ENCODE data around the gene PGBD5. TPM values are rescaled to one million over a fixed set of nuclear protein-coding genes. Genes with fewer than 3 reads are reported as not detected.

PGBD5 gene
- total and polyA plus RNA-seq, 2 of the 13 experiments (the other 11 are each of a cell fraction or from before 2014, with no cell fraction given): 0.04 to 0.13 TPM

DNA sequence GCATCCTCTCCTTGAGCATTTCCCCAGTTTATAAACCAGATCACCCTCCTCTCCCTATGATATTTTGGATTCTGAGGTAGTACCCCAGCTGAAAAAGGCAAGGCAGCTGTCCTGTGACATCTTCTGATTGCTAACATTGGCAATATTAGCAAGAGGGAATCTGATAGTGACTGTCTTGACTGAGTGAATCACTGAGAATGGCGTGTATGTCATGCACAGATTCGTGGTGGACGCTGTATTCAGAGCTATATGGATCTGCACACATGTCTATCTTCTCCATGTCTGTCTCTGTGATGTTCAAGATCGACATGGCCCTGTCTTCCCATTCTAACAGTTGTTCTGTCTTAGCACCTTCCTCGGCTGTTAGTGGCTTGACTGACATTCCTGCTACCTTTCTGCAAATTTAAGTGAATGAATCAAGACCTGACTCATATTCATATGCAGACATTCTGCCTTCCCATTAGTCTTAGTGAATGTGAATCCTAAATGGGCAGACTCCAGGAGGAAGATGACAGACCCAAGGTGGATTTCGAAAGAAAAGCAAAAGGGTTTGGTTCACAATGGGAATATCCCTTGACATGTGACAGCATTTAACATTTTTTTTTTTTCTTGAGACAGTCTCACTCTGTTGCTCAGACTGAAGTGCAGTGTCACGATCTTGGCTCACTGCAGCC, 97.7 kb downstream of the PGBD5 start:
- no peak overlapping the region for H3K27ac ChIP-seq (ENCODE audit: extremely low read length, insufficient read depth, low read length)
- H3K4me2 ChIP-seq (ENCODE audit: low read depth, low read length): no peak overlapping the region
- intact Hi-C loops (cut with micrococcal nuclease; ENCODE audit: unreplicated experiment) (no loop called here), in situ Hi-C loops (cut with HindIII; ENCODE audit: extremely low pct_ligation_motif_present, low pct_unique_long_range_greater_than_20kb) (no loop called here)
- no TSS peak for BruUV-seq (replicated peaks)
- H4K20me1 ChIP-seq (ENCODE audit: insufficient read depth, low read length): no peaks in the 10 kb centered on the region
- no peak overlapping the region for H3K4me3 ChIP-seq (replicated peaks in 1 of 3; ENCODE audit: insufficient read depth in 1 of 3, low read depth in 2 of 3, low read length in 3 of 3)
- no peaks in the 10 kb centered on the region for H3K79me2 ChIP-seq (ENCODE audit: insufficient read depth, low read length)
- no peak for DNase-seq (ENCODE audit: low spot score)
- ATAC-seq: no peak
- WGBS (ENCODE audit: low lambda C conversion rate): 50% methylated on average over 7 of the region's 7 CpGs
- FAIRE-seq: no peak
- no peaks in the 10 kb centered on the region for H3K9me3 ChIP-seq (ENCODE audit: low read length)
- no peaks in the 10 kb centered on the region for H3K27me3 ChIP-seq (ENCODE audit: control insufficient read depth in 1 of 2, insufficient read depth in 2 of 2, low read length in 2 of 2)
- H2AFZ ChIP-seq (ENCODE audit: low read length): no peak overlapping the region
- ChIA-PET CTCF (ENCODE audit: low intra/inter-chr PET ratio, low total read pairs) (no interaction called here), POLR2A (no interaction called here)
- H3K36me3 ChIP-seq (replicated peaks in 1 of 2; ENCODE audit: control insufficient read depth in 1 of 2, insufficient read depth in 2 of 2, low read length in 2 of 2): no peaks in the 10 kb centered on the region
- H3K9ac ChIP-seq (ENCODE audit: insufficient read depth, low read depth, low read length): no peak overlapping the region
- peaks cover 13% of the 10 kb centered on the region for H3K4me1 ChIP-seq (ENCODE audit: insufficient read depth, low read length)
- TF ChIP-seq, protein P1, sequence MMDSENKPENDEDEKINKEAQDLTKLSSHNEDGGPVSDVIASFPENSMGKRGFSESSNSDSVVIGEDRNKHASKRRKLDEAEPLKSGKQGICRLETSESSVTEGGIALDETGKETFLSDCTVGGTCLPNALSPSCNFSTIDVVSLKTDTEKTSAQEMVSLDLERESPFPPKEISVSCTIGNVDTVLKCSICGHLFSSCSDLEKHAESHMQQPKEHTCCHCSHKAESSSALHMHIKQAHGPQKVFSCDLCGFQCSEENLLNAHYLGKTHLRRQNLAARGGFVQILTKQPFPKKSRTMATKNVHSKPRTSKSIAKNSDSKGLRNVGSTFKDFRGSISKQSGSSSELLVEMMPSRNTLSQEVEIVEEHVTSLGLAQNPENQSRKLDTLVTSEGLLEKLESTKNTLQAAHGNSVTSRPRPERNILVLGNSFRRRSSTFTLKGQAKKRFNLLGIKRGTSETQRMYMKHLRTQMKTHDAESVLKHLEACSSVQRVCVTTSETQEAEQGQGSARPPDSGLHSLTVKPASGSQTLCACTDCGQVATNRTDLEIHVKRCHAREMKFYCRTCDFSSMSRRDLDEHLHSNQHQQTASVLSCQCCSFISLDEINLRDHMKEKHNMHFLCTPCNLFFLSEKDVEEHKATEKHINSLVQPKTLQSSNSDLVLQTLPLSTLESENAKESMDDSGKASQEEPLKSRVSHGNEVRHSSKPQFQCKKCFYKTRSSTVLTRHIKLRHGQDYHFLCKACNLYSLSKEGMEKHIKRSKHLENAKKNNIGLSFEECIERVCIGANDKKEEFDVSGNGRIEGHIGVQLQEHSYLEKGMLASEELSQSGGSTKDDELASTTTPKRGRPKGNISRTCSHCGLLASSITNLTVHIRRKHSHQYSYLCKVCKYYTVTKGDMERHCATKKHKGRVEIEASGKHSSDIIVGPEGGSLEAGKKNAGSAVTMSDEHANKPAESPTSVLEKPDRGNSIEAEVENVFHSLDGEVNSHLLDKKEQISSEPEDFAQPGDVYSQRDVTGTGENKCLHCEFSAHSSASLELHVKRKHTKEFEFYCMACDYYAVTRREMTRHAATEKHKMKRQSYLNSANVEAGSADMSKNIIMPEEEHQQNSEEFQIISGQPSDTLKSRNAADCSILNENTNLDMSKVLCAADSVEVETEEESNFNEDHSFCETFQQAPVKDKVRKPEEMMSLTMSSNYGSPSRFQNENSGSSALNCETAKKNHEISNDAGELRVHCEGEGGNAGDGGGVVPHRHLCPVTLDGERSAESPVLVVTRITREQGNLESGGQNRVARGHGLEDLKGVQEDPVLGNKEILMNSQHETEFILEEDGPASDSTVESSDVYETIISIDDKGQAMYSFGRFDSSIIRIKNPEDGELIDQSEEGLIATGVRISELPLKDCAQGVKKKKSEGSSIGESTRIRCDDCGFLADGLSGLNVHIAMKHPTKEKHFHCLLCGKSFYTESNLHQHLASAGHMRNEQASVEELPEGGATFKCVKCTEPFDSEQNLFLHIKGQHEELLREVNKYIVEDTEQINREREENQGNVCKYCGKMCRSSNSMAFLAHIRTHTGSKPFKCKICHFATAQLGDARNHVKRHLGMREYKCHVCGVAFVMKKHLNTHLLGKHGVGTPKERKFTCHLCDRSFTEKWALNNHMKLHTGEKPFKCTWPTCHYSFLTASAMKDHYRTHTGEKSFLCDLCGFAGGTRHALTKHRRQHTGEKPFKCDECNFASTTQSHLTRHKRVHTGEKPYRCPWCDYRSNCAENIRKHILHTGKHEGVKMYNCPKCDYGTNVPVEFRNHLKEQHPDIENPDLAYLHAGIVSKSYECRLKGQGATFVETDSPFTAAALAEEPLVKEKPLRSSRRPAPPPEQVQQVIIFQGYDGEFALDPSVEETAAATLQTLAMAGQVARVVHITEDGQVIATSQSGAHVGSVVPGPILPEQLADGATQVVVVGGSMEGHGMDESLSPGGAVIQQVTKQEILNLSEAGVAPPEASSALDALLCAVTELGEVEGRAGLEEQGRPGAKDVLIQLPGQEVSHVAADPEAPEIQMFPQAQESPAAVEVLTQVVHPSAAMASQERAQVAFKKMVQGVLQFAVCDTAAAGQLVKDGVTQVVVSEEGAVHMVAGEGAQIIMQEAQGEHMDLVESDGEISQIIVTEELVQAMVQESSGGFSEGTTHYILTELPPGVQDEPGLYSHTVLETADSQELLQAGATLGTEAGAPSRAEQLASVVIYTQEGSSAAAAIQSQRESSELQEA (CRISPR knock-in tag; IDR thresholded peaks at IDR 0.05; ENCODE audit: not compliant biosample characterization): no peak
- TF ChIP-seq, protein P2, sequence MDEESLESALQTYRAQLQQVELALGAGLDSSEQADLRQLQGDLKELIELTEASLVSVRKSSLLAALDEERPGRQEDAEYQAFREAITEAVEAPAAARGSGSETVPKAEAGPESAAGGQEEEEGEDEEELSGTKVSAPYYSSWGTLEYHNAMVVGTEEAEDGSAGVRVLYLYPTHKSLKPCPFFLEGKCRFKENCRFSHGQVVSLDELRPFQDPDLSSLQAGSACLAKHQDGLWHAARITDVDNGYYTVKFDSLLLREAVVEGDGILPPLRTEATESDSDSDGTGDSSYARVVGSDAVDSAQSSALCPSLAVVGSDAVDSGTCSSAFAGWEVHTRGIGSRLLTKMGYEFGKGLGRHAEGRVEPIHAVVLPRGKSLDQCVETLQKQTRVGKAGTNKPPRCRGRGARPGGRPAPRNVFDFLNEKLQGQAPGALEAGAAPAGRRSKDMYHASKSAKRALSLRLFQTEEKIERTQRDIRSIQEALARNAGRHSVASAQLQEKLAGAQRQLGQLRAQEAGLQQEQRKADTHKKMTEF (CRISPR knock-in tag; IDR thresholded peaks at IDR 0.05): no peak
- TF ChIP-seq, protein P3, sequence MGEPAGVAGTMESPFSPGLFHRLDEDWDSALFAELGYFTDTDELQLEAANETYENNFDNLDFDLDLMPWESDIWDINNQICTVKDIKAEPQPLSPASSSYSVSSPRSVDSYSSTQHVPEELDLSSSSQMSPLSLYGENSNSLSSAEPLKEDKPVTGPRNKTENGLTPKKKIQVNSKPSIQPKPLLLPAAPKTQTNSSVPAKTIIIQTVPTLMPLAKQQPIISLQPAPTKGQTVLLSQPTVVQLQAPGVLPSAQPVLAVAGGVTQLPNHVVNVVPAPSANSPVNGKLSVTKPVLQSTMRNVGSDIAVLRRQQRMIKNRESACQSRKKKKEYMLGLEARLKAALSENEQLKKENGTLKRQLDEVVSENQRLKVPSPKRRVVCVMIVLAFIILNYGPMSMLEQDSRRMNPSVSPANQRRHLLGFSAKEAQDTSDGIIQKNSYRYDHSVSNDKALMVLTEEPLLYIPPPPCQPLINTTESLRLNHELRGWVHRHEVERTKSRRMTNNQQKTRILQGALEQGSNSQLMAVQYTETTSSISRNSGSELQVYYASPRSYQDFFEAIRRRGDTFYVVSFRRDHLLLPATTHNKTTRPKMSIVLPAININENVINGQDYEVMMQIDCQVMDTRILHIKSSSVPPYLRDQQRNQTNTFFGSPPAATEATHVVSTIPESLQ (CRISPR knock-in tag; conservative IDR thresholded peaks at IDR 0.05): no peak
- TF ChIP-seq NRL (CRISPR knock-in tag; IDR thresholded peaks at IDR 0.05; ENCODE audit: borderline replicate concordance) (no peak), ZNF605 (CRISPR knock-in tag; IDR thresholded peaks at IDR 0.05) (no peak), ZNF121 (CRISPR knock-in tag; IDR thresholded peaks at IDR 0.05) (no peak), SETDB1 (CRISPR knock-in tag; IDR thresholded peaks at IDR 0.05; ENCODE audit: borderline replicate concordance) (no peak), HES4 (CRISPR knock-in tag; IDR thresholded peaks at IDR 0.05; ENCODE audit: borderline replicate concordance) (no peak), HNF4A (CRISPR knock-in tag; IDR thresholded peaks at IDR 0.05) (no peak)
- TF ChIP-seq, protein P4, sequence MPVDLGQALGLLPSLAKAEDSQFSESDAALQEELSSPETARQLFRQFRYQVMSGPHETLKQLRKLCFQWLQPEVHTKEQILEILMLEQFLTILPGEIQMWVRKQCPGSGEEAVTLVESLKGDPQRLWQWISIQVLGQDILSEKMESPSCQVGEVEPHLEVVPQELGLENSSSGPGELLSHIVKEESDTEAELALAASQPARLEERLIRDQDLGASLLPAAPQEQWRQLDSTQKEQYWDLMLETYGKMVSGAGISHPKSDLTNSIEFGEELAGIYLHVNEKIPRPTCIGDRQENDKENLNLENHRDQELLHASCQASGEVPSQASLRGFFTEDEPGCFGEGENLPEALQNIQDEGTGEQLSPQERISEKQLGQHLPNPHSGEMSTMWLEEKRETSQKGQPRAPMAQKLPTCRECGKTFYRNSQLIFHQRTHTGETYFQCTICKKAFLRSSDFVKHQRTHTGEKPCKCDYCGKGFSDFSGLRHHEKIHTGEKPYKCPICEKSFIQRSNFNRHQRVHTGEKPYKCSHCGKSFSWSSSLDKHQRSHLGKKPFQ (CRISPR knock-in tag; IDR thresholded peaks at IDR 0.05; ENCODE audit: insufficient replicate concordance): no peak
